Measurements from ENCODE around the gene PGAP3. TPM values are rescaled to one million over a fixed set of nuclear protein-coding genes. Genes with fewer than 3 reads are reported as not detected.
A peak's percentile ranks its signal among the peaks of the same experiment; 100 is the strongest.

PGAP3 gene
- total RNA-seq, 2 donors from 2014 or later = 44.6 to 50.0 TPM

GRCh38 chr17:39652587-39653315 lies 35.1 kb downstream of the PGAP3 start:
- Histone ChIP-seq H3K9me3 (no peaks in the 10 kb centered on the region), H3K4me1 (replicated peaks) (peaks cover 13% of the 10 kb centered on the region), H3K4me3 (no peak overlapping the region), H3K36me3 (no peaks in the 10 kb centered on the region), H3K27ac (peak overlapping the region; percentile 58 to 67), H3K27me3 (replicated peaks; ENCODE audit: insufficient read depth) (no peaks in the 10 kb centered on the region)
- no peak for DNase-seq (ENCODE audit: low spot score)
- TF ChIP-seq POLR2A (IDR thresholded peaks at IDR 0.05) (no peak), POLR2AphosphoS5 (IDR thresholded peaks at IDR 0.05) (no peak)
- TF ChIP-seq, protein P1, sequence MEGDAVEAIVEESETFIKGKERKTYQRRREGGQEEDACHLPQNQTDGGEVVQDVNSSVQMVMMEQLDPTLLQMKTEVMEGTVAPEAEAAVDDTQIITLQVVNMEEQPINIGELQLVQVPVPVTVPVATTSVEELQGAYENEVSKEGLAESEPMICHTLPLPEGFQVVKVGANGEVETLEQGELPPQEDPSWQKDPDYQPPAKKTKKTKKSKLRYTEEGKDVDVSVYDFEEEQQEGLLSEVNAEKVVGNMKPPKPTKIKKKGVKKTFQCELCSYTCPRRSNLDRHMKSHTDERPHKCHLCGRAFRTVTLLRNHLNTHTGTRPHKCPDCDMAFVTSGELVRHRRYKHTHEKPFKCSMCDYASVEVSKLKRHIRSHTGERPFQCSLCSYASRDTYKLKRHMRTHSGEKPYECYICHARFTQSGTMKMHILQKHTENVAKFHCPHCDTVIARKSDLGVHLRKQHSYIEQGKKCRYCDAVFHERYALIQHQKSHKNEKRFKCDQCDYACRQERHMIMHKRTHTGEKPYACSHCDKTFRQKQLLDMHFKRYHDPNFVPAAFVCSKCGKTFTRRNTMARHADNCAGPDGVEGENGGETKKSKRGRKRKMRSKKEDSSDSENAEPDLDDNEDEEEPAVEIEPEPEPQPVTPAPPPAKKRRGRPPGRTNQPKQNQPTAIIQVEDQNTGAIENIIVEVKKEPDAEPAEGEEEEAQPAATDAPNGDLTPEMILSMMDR (IDR thresholded peaks at IDR 0.05) = no peak
- intact Hi-C loops (cut with DNase I) = no loop called here
- 54% methylated on average over 7 of the region's 7 CpGs for WGBS

- TF ChIP-seq POLR2AphosphoS5 (IDR thresholded peaks at IDR 0.05) (peak; percentile 62), POLR2A (IDR thresholded peaks at IDR 0.05) (no peak)
- TF ChIP-seq, protein P1 (IDR thresholded peaks at IDR 0.05) = no peak
- WGBS = 40% methylated on average over 8 of the region's 8 CpGs
- H3K9me3 ChIP-seq = no peaks in the 10 kb centered on the region
- H3K27ac ChIP-seq = peak overlapping the region; percentile 58 to 67
- no peaks in the 10 kb centered on the region for H3K27me3 ChIP-seq (replicated peaks; ENCODE audit: insufficient read depth)
- intact Hi-C loops (cut with DNase I) = no loop called here
- no peaks in the 10 kb centered on the region for H3K36me3 ChIP-seq
- DNase-seq (ENCODE audit: low spot score) = peak; percentile 43
- no peak overlapping the region for H3K4me3 ChIP-seq
- H3K4me1 ChIP-seq (replicated peaks) = peaks cover 13% of the 10 kb centered on the region
Measured at GRCh38 chr17:39651923-39652586, 35.8 kb downstream of the PGAP3 start.

DNA sequence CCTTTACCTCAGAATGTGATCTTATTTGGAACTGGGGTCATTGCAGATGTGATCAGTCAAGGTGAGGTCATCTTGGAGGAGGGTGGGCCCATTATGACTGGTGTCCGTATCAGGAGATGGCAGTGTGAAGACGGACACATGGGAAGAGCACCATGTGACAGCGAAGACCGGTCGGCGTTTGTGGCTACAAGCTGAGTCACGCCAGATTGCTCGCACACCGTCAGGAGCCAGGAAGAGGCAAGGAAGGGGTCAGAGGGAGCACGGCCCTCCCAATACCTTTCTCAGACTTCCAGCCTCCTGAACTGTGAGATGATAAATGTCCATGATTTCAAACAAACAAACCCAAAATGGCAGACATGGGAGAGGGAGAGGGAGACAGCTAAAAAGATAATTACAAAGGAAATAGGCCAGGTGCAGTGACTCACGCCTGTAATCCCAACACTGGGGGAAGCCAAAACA lies 37.7 kb downstream of the PGAP3 start:
- Histone ChIP-seq H3K4me1 (replicated peaks) (peaks cover 13% of the 10 kb centered on the region), H3K27me3 (replicated peaks; ENCODE audit: insufficient read depth) (no peaks in the 10 kb centered on the region), H3K27ac (no peak overlapping the region), H3K4me3 (no peak overlapping the region), H3K36me3 (no peaks in the 10 kb centered on the region), H3K9me3 (no peaks in the 10 kb centered on the region)
- intact Hi-C loops (cut with DNase I) = no loop called here
- TF ChIP-seq POLR2AphosphoS5 (IDR thresholded peaks at IDR 0.05) = no peak
- TF ChIP-seq, protein P1 (IDR thresholded peaks at IDR 0.05) = no peak
- no peak for TF ChIP-seq POLR2A (IDR thresholded peaks at IDR 0.05)
- no peak for DNase-seq (ENCODE audit: low spot score)
- 86% methylated on average over 11 of the region's 11 CpGs for WGBS

GRCh38 chr17:39648616-39649366 lies 39.1 kb downstream of the PGAP3 start:
- Histone ChIP-seq H3K4me3 (no peak overlapping the region), H3K9me3 (no peaks in the 10 kb centered on the region), H3K4me1 (replicated peaks) (peaks cover 15% of the 10 kb centered on the region), H3K27me3 (replicated peaks; ENCODE audit: insufficient read depth) (no peaks in the 10 kb centered on the region), H3K27ac (no peak overlapping the region), H3K36me3 (no peaks in the 10 kb centered on the region)
- TF ChIP-seq POLR2AphosphoS5 (IDR thresholded peaks at IDR 0.05) = no peak
- TF ChIP-seq POLR2A (IDR thresholded peaks at IDR 0.05) = no peak
- TF ChIP-seq, protein P1 (IDR thresholded peaks at IDR 0.05) = no peak
- DNase-seq (ENCODE audit: low spot score) = no peak
- intact Hi-C loops (cut with DNase I) = no loop called here
- 86% methylated on average over 15 of the region's 15 CpGs for WGBS
